ENCODE data around the gene SRXN1. TPM values are rescaled to one million over a fixed set of nuclear protein-coding genes. Genes with fewer than 3 reads are reported as not detected.

SRXN1 gene
- total RNA-seq, 3 donors from 2014 or later: 16.2 to 30.2 (median 21.1) TPM

DNA sequence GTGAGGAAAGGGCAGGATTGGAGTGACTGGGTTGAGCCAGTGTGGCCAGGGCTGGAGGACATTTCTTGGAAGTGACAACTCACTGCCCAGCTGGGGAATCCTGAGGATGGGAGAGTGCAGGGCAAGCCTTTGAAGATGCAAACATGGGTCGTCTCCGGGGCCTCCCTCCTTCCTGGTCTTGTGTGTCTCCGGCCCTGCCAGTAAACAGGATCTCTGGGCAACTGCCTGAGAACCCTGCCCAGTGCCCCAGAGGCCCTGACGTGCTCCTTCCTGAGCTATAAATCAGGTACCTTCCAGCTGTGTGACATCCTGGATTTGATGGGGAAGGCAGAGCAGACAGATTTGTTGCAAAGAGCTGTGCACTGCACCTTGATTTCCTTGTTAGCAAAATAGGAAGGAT is 30.0 kb downstream of the SRXN1 start:
- no peak for DNase-seq (ENCODE audit: low spot score in 2 of 2)
- peaks cover 0 to 6% of the 10 kb centered on the region in 2 donors for H3K9me3 ChIP-seq
- no peak overlapping the region for H3K4me3 ChIP-seq
- intact Hi-C loops (cut with DNase I; ENCODE audit: low total_unique reads): no loop called here
- H3K27ac ChIP-seq: no peak overlapping the region
- H3K4me1 ChIP-seq: no peaks in the 10 kb centered on the region
- peaks cover 0 to 33% of the 10 kb centered on the region in 2 donors for H3K27me3 ChIP-seq
- TF ChIP-seq POLR2AphosphoS5 (IDR thresholded peaks at IDR 0.05) (no peak), POLR2A (IDR thresholded peaks at IDR 0.05) (no peak)
- TF ChIP-seq, protein P1, sequence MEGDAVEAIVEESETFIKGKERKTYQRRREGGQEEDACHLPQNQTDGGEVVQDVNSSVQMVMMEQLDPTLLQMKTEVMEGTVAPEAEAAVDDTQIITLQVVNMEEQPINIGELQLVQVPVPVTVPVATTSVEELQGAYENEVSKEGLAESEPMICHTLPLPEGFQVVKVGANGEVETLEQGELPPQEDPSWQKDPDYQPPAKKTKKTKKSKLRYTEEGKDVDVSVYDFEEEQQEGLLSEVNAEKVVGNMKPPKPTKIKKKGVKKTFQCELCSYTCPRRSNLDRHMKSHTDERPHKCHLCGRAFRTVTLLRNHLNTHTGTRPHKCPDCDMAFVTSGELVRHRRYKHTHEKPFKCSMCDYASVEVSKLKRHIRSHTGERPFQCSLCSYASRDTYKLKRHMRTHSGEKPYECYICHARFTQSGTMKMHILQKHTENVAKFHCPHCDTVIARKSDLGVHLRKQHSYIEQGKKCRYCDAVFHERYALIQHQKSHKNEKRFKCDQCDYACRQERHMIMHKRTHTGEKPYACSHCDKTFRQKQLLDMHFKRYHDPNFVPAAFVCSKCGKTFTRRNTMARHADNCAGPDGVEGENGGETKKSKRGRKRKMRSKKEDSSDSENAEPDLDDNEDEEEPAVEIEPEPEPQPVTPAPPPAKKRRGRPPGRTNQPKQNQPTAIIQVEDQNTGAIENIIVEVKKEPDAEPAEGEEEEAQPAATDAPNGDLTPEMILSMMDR (IDR thresholded peaks at IDR 0.05): no peak
- no peaks in the 10 kb centered on the region for H3K36me3 ChIP-seq

GRCh38 chr20:622161-622560 is 30.8 kb downstream of the SRXN1 start:
- no peaks in the 10 kb centered on the region for H3K4me1 ChIP-seq
- no peak for TF ChIP-seq POLR2AphosphoS5 (IDR thresholded peaks at IDR 0.05)
- TF ChIP-seq, protein P1 (IDR thresholded peaks at IDR 0.05): no peak
- TF ChIP-seq POLR2A (IDR thresholded peaks at IDR 0.05): no peak
- intact Hi-C loops (cut with DNase I; ENCODE audit: low total_unique reads): no loop called here
- DNase-seq (ENCODE audit: low spot score in 2 of 2): no peak
- H3K27ac ChIP-seq: no peak overlapping the region
- no peak overlapping the region for H3K4me3 ChIP-seq
- peaks cover 3 to 8% of the 10 kb centered on the region in 2 donors for H3K9me3 ChIP-seq
- H3K27me3 ChIP-seq: peaks cover 0 to 33% of the 10 kb centered on the region in 2 donors
- H3K36me3 ChIP-seq: no peaks in the 10 kb centered on the region

DNA sequence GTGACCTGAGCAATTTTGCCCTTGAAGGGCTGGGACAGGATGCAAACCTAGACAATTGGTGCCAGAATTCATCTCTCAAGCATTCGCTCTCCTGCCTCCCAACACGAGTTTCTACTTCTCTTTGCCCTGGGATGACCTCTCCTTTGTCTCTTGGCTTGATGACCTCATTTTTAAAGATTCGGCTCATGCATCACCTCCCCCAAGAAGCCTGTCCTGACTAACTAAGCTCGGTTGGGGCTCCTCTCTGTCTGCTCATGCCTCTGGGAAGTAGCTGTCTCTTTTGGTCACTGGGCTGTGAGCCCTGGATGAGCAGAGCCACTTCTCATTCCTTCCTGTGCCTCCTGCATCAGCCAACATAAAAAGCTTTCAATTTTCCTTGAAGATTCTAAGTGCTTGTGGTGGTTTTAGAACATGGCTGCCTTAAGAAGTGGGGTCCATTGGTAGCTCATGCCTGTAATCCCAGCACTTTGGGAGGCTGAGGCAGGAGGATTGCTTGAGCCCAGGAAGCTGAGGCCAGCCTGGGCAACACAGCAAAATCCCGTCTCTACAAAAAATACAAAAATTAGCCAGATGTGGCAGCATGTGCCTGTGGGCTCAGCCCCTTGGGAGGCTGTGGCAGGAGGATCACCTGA is 31.8 kb downstream of the SRXN1 start:
- peaks cover 0 to 33% of the 10 kb centered on the region in 2 donors for H3K27me3 ChIP-seq
- H3K27ac ChIP-seq: no peak overlapping the region
- no peak for DNase-seq (ENCODE audit: low spot score in 2 of 2)
- no peaks in the 10 kb centered on the region for H3K4me1 ChIP-seq
- intact Hi-C loops (cut with DNase I; ENCODE audit: low total_unique reads): no loop called here
- no peak for TF ChIP-seq POLR2A (IDR thresholded peaks at IDR 0.05)
- TF ChIP-seq POLR2AphosphoS5 (IDR thresholded peaks at IDR 0.05): no peak
- TF ChIP-seq, protein P1 (IDR thresholded peaks at IDR 0.05): no peak
- no peak overlapping the region for H3K4me3 ChIP-seq
- H3K36me3 ChIP-seq: no peaks in the 10 kb centered on the region
- H3K9me3 ChIP-seq: peaks cover 3 to 8% of the 10 kb centered on the region in 2 donors

GRCh38 chr20:620246-620645 is 32.8 kb downstream of the SRXN1 start:
- H3K27me3 ChIP-seq: peaks cover 0 to 43% of the 10 kb centered on the region in 2 donors
- no peak for DNase-seq (ENCODE audit: low spot score in 2 of 2)
- no peak overlapping the region for H3K27ac ChIP-seq
- no peaks in the 10 kb centered on the region for H3K36me3 ChIP-seq
- no peaks in the 10 kb centered on the region for H3K4me1 ChIP-seq
- no peak overlapping the region for H3K4me3 ChIP-seq
- TF ChIP-seq POLR2A (IDR thresholded peaks at IDR 0.05) (no peak), POLR2AphosphoS5 (IDR thresholded peaks at IDR 0.05) (no peak)
- TF ChIP-seq, protein P1 (IDR thresholded peaks at IDR 0.05): no peak
- peaks cover 3 to 8% of the 10 kb centered on the region in 2 donors for H3K9me3 ChIP-seq
- intact Hi-C loops (cut with DNase I; ENCODE audit: low total_unique reads): no loop called here

GRCh38 chr20:618980-619379 is 34.0 kb downstream of the SRXN1 start:
- H3K27ac ChIP-seq: no peak overlapping the region
- intact Hi-C loops (cut with DNase I; ENCODE audit: low total_unique reads): loop anchor here (10.0 kb wide), 1 partner anchor 1786 kb away; no protein-coding TSS in a partner anchor
- H3K9me3 ChIP-seq: peaks cover 3 to 8% of the 10 kb centered on the region in 2 donors
- no peaks in the 10 kb centered on the region for H3K4me1 ChIP-seq
- H3K36me3 ChIP-seq: no peaks in the 10 kb centered on the region
- no peak overlapping the region for H3K4me3 ChIP-seq
- H3K27me3 ChIP-seq: peaks cover 0 to 44% of the 10 kb centered on the region in 2 donors
- TF ChIP-seq, protein P1 (IDR thresholded peaks at IDR 0.05): no peak
- TF ChIP-seq POLR2AphosphoS5 (IDR thresholded peaks at IDR 0.05) (no peak), POLR2A (IDR thresholded peaks at IDR 0.05) (no peak)
- no peak for DNase-seq (ENCODE audit: low spot score in 2 of 2)
